ENCODE data around the gene NFIB.

Gene NFIB

DNA sequence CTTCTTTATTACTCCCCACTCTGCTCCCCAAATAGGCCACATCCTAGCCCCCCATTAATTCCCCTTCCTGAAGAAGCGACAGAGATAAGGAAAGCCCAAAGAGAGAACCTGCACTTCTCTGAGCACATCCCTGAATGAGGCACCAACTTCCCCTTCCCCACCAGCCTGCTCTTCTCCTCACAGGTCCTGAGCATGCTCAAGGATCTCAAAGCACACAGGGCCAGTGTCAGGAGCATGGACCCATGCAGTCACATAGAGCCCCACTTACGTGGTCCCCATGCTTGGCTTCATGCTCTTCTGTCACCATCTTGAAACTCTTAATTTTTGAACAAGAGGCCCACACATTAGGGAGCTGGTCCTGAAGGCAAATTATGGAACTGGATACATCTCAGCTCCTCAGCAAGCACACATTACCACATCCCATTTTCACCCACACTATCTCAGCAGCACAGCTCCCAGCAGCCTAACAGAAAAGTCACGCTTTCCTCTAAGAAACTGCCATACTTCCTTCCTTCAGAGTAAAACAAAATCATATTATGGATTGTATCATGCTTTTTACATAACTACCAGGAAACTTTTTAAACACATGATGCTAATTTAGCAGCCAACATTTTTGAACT lies 99.8 kb downstream of the NFIB start:
- no peak for DNase-seq (ENCODE audit: low read depth)

DNA sequence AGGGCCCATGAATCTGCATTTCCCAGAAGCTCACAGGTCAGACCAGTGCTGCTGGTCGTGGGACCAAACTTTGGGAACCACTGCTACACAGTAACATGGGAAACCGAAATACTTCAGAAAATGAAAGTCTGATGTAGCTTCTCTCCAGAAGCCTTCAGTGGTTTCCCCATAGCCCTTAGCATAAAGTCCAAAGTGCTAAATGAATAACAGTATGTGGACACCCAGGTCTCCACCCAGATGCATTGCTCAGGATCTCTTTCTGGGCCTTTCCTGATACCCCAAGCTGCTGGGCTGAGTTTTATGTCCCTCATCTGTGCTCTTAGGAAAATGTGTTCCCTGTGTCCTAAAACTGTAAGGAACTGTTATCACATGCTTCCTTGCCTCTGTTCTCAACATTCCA lies 100.4 kb downstream of the NFIB start:
- no peak for DNase-seq (ENCODE audit: low read depth)

DNA sequence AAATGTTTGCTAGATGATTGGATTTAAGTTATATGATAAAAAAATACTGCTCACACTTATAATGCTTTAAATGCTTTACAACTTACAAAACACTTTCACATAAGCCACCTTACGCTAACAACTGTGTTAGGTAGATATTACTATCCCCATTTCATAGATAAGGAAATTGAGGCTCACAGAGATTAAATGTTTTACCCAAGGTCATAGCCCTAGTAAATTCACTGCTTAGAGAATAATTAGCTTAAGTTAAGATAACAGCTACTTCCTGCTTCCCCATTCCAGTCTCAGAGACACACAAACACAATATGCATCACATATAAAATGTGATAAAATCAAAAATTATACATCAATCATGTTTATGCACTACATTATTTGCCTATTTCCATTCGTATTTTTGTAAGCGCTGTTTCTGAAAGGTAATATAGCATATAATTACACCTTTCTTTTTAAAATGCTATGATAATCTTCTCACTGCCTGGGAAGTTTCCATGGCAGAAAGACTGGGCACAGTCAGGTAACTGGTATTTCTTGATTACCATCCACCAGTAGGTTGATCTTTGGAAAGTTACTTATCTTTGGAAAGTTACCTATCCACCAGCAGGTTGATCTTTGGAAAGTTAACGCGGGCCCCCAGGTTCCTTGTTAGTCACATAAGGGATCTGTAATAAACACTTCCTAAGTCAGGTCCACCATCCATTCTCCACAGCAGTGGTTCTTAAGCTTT lies 101.1 kb downstream of the NFIB start:
- no peak for DNase-seq (ENCODE audit: low read depth)

DNA sequence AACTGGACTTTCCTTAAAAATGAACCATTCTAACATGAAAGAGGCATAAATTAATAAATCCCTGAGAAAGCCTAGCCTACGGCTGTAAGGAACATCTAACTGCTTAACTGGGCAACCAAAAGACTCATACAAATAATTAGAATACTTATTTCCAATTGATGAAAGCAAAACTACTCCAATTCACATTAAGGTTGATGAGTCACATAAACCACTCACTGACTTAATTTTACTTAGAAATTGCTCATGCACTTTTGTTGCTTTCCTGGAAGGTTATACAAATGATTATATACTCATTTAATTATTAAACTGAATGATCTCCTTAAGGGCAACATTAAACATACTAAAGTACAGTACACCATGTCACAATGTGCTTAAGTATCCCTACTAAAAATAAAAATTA lies 101.9 kb downstream of the NFIB start:
- DNase-seq (ENCODE audit: low read depth) = no peak

DNA sequence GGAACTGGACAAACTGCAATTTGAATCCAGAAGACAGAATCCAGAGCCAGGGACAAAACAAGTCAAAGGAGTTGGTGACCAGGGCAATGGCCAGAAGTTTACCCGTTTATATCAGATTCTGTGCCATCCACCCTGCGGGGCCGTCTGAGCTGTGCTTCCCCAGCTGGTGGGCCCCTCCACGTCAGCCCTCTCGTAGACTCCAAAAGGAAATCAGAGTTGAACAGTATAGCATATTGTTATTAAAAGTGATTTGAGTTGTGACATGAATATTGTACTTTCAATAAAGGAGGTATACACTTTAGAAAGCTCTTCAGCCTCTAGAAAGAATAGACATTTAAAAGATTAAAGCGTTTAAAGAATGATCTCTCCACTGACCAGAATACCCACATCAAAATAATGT lies 102.4 kb downstream of the NFIB start:
- no peak for DNase-seq (ENCODE audit: low read depth)

DNA sequence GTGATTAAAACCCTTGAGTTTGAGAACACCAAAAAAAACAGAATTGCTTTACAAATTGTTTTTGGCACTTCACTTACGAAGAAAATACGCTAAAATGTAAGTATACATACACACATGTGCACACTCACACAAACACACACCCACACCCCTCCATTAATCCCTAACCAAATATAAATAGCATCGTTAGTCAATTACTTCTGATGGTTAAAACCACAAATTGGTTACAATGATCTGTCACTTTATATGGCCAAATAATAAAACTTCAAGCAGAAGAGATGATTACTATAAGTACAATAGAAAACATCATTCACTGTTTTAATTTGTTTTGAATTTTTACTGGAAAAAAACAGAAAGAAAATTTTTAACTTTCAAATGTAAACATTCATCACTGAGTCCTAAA lies 103.5 kb downstream of the NFIB start:
- DNase-seq (ENCODE audit: low read depth) = no peak

DNA sequence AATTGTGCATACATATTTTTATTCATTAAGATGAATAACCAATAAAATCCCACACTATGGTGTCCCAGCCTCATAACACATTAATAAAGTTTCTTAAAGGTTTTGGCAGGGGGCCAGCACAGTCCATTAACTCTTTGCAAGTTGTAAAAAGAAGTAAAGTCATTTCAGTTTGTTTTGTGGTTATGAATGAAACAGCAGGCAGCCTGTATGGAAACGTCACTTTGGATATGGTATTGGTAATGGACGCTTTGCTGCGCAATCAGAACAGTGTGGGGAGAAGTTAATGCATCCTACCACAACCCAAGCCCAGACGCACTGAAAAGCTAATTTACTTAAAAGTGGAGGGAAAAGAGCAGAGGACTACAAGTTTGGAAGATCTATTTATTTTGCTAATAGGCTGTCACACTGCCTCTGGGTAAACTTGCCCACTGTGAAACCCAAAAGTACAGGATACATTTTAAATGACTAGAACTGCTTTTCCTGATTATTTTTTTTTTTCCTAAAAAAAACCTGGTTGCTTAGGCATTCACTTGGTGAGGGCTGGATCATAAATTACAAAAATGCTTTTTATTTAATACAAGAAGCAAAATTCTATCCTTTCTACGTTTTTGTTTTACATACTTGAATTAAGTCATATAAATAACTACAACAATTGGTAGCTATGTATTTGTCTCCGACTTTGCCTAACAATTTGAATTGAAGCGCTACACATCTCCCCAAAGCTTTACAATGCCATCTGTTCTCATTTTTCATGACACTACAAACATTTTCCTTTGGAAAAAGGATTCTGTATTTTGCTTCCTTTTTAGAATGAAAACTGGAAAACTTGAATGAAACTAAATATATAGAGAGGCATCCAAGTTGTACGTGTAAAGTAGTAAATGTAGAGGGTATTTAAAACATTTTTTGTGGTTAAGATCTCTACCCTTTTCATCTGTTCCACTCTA lies 104.3 kb downstream of the NFIB start:
- DNase-seq (ENCODE audit: low read depth) = no peak

DNA sequence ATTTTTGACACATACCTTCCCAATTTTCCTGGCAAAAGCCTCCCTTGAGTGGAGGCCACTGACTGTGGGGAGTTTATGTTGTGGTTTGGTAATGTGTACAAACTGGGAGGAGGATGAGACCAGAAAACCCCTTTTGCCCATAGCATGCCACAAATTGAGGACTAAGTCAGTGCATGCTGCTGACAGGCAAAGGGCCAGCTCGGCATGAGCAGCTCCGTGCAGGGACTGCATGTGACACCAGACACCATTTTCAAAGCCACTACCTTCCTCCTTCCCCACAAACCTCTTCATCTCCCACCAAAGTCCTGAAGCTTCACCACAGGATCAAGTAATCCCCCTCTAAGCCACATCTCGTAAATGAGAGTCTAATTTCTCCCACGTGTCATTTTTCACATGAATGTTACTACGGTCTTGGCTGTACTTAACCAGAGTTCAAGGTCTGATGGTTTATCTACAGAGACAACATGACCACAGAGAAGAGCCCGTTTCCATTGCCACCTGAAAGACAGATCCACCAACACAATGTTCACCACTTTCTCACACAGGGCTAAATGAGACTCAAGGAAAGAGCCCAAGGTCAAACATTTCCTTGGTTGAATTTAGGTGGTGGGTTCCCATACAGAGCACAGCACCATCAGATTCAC lies 106.5 kb downstream of the NFIB start:
- DNase-seq (ENCODE audit: low read depth) = no peak

DNA sequence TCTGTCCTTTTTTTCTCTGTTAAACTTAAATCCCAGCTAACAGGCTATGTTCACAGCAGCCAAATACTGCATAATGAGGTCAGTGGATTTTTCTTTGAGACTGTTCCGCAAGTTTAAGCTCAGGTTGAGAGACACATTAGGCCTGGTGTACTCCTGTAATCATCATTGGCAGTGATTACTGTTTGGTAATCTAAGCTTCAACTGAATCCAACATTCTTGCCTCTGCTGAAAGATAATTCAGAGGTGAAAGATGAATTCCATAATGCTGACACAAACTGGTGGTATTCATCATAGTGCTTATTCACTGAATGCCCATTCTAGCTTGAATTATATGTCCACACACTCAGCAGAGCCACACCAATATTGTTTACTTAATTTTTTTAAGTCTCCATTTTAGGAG lies 108.5 kb downstream of the NFIB start:
- DNase-seq (ENCODE audit: low read depth) = peak; percentile 43

DNA sequence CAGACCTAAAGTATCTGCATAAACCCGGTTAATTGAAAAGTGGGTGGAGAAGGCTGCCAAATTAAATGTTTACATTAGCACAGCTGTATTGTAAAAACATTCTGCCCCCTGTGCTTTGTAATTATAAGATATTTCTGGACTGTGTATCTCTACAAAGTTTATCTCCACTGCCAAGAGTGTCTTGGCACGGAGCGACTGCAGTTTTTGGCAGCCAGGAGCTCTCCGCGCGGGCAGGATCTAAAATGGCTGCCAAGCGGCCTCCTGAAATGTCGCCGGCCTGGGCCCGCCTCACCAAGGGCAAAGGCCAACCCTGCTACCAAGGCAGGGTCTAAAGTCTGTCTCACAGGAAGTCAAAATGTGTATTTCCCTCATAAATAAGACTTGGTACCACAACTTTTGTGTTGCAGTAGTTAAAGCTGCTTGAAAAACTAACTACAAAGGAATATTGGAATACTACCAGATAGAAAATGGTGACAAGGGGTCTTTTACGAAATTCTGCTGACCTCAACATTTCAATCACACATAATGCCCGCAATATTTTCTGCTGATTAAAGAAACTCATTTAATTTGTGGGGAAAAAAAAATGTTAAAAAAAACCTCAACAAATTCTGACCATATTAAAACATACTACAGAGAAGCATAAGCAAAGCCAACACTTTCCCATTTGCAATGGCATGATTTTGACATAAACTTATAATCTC lies 110.4 kb downstream of the NFIB start:
- no peak for DNase-seq (ENCODE audit: low read depth)

DNA sequence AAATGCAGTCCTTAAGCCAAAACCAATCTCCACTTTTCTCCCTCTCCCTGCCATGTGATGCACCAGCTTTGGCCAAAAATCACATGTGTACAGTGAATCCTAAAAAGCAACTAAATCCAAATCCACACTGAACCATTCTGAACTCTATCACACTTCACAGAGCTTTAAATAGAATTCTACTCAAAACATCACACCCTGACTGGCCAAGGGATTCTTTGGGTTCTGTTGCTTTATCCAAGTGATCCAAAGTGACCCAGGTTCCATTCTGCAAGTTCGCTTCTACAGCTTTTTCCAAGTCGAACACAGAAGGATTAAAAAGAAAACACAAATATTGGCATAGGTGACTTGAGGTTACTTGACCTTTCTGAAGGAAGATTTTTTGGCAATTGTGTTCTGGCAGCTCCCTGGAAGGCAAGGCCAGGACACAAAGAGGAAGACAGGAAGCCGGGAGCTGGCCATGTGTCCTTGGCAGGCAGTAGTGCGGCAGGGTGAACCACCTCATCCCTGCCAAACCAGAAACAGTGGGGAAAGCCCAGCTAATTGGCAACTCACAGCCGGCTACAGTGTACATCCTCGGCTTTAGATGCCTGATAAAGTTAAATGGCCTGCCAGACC lies 115.0 kb downstream of the NFIB start:
- no peak for DNase-seq (ENCODE audit: low read depth)

DNA sequence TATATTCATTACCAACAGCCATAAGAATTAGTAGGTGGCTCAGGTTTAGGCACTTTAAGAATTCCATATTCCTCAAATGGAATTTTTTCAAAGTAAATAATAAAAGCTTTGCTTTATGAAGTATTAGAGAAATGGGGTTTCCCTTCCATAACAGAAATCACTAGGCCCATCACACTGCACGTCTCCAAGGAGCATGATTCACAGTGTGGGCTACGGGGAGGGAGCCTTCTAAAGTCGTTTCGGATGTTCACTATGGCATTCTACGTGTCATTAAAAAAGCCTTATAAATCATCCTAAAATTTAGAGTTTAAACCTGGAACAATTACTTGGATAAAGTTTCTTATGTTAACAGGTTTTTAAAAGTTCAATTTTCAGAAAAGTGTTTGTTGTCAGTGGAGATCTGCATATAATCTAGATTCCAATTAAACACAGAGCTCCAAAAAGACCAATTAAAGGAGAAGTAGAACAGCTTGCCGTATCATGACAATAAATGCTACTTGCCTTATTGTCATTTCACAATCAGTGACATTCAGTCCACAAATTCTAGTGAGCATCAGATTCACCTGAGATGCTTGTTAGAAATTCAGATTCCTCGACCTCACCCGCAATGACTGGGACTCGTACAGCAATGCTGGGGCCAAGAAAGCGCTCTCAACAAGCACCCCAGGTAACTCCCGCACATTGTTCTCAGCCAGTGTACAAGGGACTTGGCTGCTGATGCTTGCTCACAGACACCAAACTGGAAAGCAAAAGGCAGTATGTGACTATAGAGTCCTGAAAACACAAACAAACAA lies 115.7 kb downstream of the NFIB start:
- no peak for DNase-seq (ENCODE audit: low read depth)

DNA sequence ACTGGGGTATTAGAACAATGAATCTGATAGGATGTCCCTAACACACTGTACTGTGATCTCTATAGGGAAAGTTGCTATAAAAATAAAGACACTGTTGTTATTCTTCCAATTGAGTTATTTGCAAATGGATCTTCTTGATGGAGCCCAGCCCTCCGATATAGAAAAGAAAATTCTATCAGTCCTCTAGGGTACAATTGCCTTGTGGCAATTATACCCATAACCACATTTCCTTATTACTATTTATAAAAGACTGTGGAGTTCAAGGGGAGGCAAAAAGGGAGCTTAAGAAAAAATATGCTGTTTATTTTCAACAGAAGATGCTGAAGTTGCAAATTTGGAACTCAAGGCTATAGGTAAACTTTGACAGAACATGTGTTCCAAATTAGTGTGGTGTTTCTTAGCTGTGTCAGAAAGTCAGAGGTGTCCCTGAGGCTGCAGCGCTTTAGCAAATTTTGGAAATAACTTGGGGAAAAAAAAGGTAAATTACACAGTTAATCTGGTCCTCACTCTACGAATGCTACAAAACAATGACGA lies 116.5 kb downstream of the NFIB start:
- DNase-seq (ENCODE audit: low read depth) = no peak

DNA sequence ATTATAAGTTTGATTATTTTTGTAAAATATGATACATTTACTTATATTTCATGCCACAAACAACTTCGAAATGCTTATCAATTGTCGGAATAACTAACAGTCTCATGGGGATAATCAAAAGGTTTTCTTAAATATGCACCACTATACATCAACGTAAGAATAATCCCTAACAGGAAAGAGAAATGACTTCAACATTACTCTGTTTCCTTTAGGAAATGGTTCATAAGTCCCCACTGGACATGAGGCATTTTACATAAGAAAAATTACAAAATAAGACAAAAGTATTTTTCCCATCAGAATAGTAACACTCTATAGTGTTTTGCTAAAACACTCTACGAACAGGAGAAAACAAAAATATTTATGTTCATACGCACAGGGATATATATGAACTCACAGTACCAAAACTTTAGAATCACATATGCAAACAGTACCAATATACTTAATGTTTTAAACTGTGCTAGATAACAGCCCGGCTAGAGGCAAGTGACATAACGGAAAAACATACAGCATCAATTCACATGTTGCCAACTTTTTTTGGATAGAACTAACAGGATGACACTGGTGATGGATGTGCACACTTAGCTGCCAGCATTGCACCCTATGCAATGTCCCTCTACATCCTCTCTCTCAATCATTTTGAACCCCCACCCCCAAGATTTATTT lies 120.5 kb downstream of the NFIB start:
- no peak for DNase-seq (ENCODE audit: low read depth)

DNA sequence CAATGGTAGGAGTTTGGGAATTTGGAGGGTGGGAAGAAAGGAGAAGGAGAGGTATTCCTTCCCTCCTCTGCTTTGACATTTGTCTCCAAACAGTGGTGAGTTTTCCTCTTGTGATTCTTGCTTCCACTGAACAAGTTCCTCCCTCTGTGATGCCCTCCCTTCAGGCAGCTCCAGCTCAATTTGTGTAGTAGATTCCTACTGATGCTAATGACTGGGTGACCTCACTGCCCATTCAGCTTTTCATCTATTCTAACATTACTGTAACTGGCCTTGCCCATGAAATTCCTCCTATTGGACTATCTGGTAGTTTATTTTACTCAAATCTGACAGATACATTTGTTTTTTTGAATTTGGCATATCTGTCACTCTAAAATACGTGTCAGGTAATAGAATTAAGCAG lies 121.4 kb downstream of the NFIB start:
- DNase-seq (ENCODE audit: low read depth) = no peak

DNA sequence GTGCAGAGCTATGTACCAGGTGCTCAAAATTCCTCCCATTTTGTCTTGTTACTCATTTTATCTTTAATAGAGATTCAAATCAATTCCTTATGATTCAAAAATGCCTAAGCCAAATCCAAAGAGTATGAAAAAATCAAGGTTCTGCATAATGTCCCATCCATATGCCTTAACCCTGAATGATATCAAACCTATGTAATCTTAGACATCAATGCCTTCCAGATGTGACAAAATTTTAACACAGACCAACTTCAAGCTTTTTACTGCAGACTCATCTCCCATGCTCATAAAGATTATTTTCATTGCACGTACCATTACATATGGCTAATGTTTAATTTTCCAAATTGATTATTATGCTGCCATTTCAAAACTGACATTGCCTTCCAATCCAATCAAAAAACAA lies 122.4 kb downstream of the NFIB start:
- no peak for DNase-seq (ENCODE audit: low read depth)

DNA sequence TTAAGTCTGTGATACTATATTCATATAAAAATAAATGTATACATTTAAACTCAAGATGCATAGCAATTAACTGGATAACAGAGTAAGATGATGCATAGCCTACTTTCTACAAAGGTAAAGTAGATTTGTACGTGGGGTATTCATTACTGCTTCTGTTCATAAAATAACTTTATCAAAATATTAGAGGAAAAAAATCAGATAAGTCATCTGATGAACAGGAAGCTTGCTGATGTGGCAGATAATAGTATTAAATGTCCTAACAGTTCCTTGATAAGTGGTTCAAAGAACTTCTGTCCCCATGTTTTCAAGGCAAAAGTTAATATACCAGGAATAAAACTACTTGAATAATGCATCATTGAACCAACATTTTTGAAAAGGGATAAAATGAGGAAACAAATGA lies 123.7 kb downstream of the NFIB start:
- no peak for DNase-seq (ENCODE audit: low read depth)

DNA sequence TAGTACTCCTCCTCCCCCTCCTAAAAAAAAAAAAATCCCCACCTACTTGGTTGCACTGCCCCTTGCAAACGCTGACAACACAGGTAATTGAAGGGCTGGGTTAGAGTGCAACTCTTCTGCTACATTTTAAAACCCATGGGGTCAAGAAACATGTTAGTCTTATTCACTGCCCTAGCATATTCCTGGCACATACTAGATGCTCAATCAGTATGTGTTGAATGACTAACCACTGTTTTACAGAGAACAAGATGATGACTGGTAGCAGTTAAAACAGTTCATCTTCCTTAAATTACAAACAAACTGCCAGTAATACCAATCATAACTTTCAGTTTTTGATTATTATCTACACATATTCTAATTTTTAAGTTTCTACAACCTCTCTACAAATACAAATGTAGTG lies 124.4 kb downstream of the NFIB start:
- DNase-seq (ENCODE audit: low read depth) = no peak

DNA sequence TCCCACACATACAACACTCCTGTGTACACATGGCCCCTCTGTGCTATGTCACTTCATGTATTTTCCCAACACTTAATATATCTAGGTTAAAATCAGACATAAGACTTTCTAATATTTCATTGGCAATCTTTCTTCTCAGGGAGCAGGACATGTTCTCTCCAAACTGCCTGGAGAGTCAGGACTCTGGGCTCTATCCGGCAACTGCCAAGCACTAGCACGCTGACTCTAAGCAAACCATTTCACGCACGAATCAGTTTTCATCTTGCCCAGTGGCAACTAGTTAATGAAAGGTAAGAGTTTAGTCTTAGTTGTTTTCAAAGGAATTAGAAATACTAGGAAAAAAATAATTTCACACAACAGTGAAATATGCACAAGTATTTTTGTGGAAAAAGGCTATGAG lies 124.8 kb downstream of the NFIB start:
- DNase-seq (ENCODE audit: low read depth) = no peak

DNA sequence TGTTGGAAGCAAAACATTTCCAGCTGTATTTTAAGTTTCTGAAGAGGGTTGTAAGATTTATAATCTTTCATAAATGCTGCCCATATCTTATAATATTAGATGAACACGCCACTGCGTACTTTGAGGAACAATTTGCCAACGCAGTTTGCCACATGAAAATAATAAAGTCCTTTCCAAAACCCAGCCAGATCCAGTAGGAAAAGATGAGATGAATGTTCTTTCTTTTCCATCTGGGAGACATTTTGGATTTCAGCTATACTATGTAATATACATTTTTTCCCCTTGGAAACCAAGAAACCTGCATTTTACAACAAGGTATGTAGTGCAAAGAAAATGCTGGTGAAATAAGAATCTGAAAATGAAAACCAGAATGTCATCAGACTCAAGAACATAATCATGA lies 125.4 kb downstream of the NFIB start:
- no peak for DNase-seq (ENCODE audit: low read depth)

Measured in EH (cell line).